Left lobe of liver (tissue), 2 donors: Measurements from ENCODE around the gene REN. TPM values are rescaled to one million over a fixed set of nuclear protein-coding genes. Genes with fewer than 3 reads are reported as not detected.

Experiments used
- ATAC-seq: fragments of 200-7000 bp; cut with Tn5 transposase; one replicate; pipeline ENCODE4 v1.9.1; 2020; ENCODE audit warnings: mild to moderate bottlenecking, moderate library complexity
- DNase-seq: peaks from one replicate; pipeline ENCODE4 v3.0.0-alpha.2; 2020; ENCODE audit warnings: low spot score
- total RNA-seq: library from RNA; stranded (reverse); gene quantifications from one replicate; pipeline ENCODE4 v1.2.1, GENCODE V29; 2021
- donor health status: DM: no; HTN: no; CAD: no; lungs with moderate emphysema.
- donor health status: DM: no; HTN: yes; CAD: no.

The REN gene
- total RNA-seq, 1 donor from 2014 or later = 0.20 TPM

DNA sequence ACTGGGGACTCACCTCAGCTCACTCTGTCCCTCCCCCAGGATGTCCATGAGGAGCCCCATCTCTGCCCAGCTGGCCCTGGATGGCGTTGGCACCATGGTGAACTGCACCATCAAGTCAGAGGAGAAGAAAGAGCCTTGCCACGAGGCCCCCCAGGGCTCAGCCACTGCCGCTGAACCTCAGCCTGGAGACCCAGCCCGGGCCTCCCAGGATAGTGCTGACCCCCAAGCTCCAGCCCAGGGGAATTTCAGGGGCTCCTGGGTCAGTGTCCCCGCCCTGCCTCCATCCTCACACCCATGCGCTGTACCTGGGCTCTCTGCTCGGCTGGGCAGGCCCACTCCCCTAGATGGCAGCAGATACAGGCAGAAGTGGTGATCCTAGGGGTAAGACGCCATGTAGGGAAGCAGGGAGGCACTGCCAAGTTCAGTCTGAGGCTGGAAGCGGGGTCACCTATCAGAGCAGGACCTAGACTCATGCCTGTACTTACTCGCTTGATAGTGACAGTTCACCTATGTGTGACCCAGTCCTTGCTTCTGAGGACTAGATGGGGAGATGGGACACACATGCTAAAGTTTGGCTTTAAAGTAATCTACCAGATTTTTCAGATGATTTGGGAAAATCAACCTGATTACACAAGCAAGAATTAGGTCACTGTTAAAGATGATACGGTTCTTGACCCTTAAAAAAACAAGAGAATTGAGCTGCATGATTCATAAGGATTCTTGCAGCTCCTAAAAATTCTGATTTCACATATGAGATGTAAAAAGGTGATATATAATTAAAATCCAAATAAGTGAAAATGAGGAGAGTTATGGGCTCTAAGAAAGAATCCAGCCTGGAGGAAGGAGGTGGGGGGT lies 53.0 kb downstream of the REN start:
- peak; percentile 14 for ATAC-seq
- DNase-seq = no peak

DNA sequence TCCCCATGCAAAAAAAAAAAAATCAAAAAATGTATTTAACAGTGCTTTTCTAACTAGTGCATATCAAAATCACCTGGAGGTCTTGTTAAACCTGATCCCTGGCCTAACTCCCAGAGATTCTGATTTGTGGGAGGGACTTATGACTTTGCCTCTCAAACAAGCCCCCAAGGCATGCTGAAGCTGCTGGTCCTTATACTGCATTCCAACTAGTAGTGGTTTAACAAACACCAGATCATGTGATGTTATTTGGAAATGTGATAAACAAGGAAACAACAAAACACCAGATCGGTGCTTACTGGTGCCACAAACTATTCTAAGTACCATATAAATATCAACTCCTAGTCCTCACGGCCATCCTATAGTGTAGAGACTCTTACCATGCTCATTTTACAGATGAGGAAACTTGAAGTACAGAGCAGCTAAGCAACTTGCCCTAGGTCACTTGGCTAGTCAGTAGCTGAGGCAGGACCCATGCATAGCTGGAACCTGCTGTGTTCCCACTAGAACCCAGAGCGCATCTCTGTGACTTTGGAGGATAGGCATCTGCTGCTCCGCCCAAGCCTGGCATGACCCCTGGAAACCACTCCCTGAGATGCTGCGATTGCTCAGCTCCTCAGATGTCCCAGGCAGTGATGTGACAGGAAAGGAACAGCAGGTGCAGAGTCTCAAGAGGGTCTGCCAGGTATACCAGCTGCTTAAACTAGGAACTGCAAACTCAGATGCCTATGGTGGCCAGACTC lies 55.1 kb downstream of the REN start:
- ATAC-seq (no peak), DNase-seq (no peak)

DNA sequence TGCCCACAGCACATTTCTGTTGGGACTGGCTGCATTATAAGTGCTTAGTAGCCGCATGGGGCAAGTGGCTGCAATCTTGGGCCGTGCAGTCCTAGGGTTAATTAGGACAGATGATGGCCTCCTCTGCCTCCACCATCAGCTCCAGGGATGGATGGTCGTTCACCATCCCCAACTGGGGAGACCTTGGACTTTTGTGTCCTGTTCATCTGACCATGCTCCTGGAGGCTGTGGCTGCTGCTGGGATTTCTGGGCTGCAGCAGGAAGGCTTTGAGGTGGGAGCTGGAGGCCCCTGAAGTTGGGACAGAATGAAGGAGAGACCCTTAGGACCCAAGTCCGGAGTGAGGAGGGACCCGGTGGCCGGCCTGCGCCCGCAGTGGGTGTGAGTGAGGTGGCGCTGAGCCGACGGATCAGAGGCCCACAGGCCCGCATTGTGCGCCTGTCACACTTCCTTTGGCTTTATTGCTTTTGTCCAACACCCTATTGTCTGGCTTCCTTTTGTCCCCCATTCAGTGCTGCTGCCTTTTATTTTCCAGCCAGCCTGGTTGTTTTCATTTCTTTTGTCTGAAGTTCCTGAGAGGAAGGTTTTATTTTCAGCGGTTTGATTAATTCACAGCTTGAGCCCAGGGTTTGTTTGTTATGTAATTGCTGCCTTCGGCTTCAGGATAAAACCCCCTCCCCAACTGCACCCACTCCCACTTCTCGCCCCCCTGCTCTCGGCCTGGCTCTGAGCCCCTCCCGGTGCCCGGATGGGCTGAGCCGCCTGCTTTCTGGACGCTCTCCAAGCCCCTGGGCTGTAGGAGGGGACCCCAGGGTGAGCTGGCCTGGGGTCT lies 57.6 kb downstream of the REN start:
- ATAC-seq = peak; percentile 12

DNA sequence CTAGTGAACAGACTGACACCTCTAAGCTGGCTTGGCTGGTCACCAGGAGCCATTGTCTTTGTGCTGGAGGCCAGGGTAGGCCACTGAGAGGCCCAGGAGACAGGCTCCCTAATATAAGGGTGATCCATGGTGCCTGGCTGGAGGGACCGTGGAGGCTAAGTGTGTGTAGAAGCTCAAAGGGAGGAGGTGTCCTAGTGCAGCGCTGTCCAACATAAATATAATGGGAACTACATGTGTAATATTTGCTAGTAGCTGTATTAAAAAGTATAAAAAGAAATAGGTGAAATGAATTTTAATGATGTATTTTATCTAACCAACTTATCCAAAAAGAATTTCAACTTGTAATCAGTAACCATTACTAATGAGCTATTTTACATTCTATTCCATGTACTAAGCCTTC lies 58.2 kb downstream of the REN start:
- DNase-seq (no peak), ATAC-seq (no peak)

More for the DNA sequence above, 57.6 kb downstream of the REN start:
- DNase-seq = no peak

DNA sequence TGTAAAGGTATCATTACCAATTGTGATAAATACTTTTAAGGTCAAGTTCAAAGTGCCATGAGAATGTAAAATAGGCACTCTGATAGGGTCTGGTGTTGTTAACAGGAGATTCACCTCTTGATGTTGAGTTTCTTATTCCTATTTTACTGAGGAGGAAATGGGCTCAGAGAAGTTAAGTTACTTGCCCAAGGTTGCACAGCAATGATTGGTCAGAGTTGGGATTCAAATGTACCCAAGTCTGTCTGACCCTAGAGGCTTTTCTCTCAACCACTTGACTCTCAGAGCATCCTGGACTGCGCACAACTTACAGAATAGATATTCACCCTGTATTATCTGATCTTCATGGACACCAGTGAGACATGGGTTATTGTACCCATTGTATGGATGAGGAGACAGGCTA lies 59.3 kb downstream of the REN start:
- no peak for DNase-seq
- no peak for ATAC-seq

DNA sequence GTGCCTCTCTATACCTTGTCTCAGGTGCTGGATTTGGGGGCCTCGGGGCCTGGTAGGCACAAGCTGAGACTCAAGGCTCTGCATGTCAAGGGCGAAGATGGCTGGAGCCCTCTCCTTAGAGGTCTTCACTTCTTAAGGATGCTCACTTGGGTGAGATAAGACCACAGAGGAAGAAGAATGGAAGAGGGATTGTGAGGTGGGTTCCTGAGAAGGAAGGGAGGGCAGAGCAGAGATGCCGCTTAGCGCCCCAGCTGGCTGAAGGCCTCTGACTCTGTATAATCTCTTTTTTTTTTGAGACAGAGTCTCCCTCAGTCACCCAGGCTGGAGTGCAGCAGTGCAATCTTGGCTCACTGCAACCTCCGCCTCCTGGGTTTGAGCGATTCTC lies 61.0 kb downstream of the REN start:
- DNase-seq (no peak), ATAC-seq (no peak)

Other genes starting within 250 kb of the REN start
- 33.8 TPM for gene SOX13, start 93.2 kb downstream of the REN start, total RNA-seq
- gene ETNK2, start 14.3 kb downstream of the REN start, total RNA-seq = 213 TPM
- gene KISS1, start 30.2 kb upstream of the REN start, total RNA-seq = 0.63 TPM
- gene GOLT1A, start 47.7 kb upstream of the REN start, total RNA-seq = 63.9 TPM
- gene PLEKHA6, start 193.6 kb upstream of the REN start, total RNA-seq = 28.8 TPM
- gene PPP1R15B, start 245.5 kb upstream of the REN start, total RNA-seq = 34.1 TPM